ENCODE results near the gene SH3PXD2A. TPM values are rescaled to one million over a fixed set of nuclear protein-coding genes. Genes with fewer than 3 reads are reported as not detected.

The SH3PXD2A gene
- total and polyA plus RNA-seq, 12 donors: 6.9 to 44.9 (median 34.4) TPM

DNA sequence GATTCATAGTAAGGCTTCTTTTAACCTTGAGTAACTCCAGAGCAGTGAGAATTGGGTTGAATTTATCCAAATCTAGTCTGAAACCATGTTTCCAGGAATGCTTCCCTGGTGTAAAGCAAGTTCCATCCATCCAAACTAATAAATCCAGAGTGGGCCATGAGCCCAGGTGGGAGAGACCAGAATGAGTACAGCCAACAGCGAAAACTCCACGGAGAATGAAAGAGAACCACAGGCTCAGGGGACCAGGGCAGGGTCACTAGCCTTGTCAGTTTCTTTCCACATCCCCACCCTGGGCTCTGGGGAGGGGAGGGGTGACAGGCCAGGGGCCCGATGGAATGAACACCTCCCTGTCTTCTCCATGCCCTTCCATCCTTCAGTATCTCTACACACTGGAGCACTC, 181.8 kb downstream of the SH3PXD2A start:
- peaks cover 0 to 9% (median 0%) of the 10 kb centered on the region in 9 donors for H3K36me3 ChIP-seq
- peaks cover 12 to 73% (median 41%) of the 10 kb centered on the region in 9 donors for H3K4me1 ChIP-seq
- H3K27me3 ChIP-seq: no peaks in the 10 kb centered on the region
- no peaks in the 10 kb centered on the region for H3K9me3 ChIP-seq
- peak overlapping the region in 1 of 10 donors; percentile 19 for H3K27ac ChIP-seq
- intact Hi-C loops (cut with DNase I): no loop called here
- no peak for DNase-seq
- ATAC-seq: no peak
- no peak overlapping the region for H3K4me3 ChIP-seq
- TF ChIP-seq, protein P1, sequence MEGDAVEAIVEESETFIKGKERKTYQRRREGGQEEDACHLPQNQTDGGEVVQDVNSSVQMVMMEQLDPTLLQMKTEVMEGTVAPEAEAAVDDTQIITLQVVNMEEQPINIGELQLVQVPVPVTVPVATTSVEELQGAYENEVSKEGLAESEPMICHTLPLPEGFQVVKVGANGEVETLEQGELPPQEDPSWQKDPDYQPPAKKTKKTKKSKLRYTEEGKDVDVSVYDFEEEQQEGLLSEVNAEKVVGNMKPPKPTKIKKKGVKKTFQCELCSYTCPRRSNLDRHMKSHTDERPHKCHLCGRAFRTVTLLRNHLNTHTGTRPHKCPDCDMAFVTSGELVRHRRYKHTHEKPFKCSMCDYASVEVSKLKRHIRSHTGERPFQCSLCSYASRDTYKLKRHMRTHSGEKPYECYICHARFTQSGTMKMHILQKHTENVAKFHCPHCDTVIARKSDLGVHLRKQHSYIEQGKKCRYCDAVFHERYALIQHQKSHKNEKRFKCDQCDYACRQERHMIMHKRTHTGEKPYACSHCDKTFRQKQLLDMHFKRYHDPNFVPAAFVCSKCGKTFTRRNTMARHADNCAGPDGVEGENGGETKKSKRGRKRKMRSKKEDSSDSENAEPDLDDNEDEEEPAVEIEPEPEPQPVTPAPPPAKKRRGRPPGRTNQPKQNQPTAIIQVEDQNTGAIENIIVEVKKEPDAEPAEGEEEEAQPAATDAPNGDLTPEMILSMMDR (IDR thresholded peaks at IDR 0.05): no peak
- 68 to 73% methylated on average over 3 of the region's 3 CpGs for whole genome bisulfite sequencing, 2 donors

DNA sequence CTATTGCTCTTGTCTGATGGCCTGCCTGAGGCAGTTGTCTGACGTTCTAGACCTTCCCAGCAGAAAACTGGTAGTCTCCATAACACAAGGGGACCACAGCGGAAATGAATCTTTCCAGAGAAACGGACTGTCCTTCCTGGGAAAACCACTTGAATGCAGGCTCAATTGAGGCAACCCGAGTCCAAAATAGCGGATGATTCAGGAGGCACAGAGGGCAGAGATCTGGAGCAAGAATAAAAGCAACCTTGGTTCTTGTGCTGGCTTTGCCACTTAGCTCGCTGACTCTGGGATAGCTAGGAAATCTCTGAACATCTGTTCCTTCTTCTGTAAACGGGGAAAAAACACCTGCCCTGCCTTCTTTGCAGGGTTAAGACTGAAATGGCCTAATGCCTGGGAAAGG, 183.0 kb downstream of the SH3PXD2A start:
- H3K27ac ChIP-seq: peak overlapping the region in 9 of 10 donors; percentile 2 to 73 (median 46)
- H3K4me3 ChIP-seq: no peak overlapping the region
- ATAC-seq (no peak), DNase-seq (no peak)
- H3K9me3 ChIP-seq: no peaks in the 10 kb centered on the region
- WGBS, 2 donors: 57 to 68% methylated on average over 7 of the region's 7 CpGs
- H3K4me1 ChIP-seq: peaks cover 22 to 73% (median 42%) of the 10 kb centered on the region in 9 donors
- intact Hi-C loops (cut with DNase I): no loop called here
- TF ChIP-seq, protein P1 (IDR thresholded peaks at IDR 0.05): no peak
- H3K36me3 ChIP-seq: peaks cover 0 to 9% (median 0%) of the 10 kb centered on the region in 9 donors
- no peaks in the 10 kb centered on the region for H3K27me3 ChIP-seq

DNA sequence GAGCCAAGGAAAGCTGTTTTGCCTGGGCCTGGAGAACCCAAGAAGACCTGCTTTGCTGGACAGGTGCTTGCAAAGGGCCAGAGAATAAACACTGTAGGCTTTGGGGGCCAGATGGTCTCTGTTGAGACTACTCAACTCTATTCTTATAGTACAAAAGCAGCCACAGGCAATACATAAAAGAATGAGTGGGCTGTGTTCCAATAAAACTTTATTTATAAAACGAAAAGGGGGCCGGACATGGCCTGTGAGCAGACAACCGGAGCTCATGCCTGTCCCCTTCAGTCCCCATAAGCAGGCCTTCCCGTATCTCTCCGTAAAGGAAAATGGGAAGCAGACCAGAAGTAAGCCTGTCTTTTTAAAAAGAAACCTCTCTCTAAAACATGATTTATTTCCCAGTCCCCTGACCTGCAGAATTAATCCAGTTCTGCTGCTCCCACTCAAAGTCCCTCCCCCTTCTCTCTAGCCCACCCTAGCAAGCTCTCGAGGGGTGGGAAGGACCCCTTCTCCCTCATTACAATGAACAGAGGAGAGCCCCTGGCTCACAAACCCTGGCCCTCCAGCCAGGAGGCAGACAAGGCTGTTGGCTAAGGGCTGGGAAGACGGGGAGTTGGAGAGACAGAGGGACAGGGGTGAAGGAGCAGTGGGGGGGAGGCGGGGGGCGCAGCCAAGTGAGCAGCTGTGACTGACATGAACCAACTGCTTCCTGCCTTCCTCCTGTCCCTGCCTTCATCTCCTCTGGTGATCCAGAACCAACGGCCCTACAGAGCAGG, 184.1 kb downstream of the SH3PXD2A start:
- H3K27ac ChIP-seq: peak overlapping the region in 4 of 10 donors; percentile 11 to 73 (median 57)
- 79 to 85% methylated on average over 10 of the region's 10 CpGs for WGBS, 2 donors
- no peak for ATAC-seq
- TF ChIP-seq, protein P1 (IDR thresholded peaks at IDR 0.05): no peak
- DNase-seq: no peak
- intact Hi-C loops (cut with DNase I): no loop called here
- no peak overlapping the region for H3K4me3 ChIP-seq
- peaks cover 22 to 76% (median 47%) of the 10 kb centered on the region in 9 donors for H3K4me1 ChIP-seq
- H3K27me3 ChIP-seq: no peaks in the 10 kb centered on the region
- H3K36me3 ChIP-seq: peaks cover 0 to 13% (median 0%) of the 10 kb centered on the region in 9 donors
- no peaks in the 10 kb centered on the region for H3K9me3 ChIP-seq

DNA sequence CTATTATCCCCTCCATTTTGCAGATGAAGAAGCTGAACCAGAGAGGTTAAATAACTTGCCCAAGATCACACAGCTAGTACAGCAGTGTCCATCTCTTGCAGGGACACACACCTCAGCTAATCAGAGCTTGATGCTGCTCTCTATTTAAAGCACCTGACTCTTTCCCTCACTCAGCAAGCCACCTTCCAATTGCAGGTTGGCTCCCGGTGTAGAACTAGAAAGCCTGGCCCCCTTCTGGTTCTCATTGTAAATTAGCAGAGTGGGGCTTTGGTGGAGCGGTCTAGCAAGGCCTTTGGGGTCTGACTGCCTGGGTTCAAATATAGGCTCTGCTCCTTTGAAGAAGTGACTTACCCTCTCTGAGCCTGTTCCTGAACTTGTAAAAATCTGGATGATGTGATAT, 185.4 kb downstream of the SH3PXD2A start:
- no peak for DNase-seq
- Histone ChIP-seq H3K4me1 (peaks cover 22 to 85% (median 55%) of the 10 kb centered on the region in 9 donors), H3K27ac (no peak overlapping the region), H3K4me3 (no peak overlapping the region), H3K27me3 (no peaks in the 10 kb centered on the region), H3K36me3 (peaks cover 0 to 13% (median 0%) of the 10 kb centered on the region in 9 donors), H3K9me3 (no peaks in the 10 kb centered on the region)
- no peak for ATAC-seq
- TF ChIP-seq, protein P1 (IDR thresholded peaks at IDR 0.05): no peak
- intact Hi-C loops (cut with DNase I): loop anchor here in 6 of 10 donors (5.0 to 10.0 kb wide), 4 partner anchors 53 to 68 kb away; no protein-coding TSS in a partner anchor
- WGBS, 2 donors: 90 to 94% methylated on average over 2 of the region's 2 CpGs

Measured in heart right ventricle (tissue), 16 donors.